Measurements from ENCODE around the gene RNF111.

The RNF111 gene

DNA sequence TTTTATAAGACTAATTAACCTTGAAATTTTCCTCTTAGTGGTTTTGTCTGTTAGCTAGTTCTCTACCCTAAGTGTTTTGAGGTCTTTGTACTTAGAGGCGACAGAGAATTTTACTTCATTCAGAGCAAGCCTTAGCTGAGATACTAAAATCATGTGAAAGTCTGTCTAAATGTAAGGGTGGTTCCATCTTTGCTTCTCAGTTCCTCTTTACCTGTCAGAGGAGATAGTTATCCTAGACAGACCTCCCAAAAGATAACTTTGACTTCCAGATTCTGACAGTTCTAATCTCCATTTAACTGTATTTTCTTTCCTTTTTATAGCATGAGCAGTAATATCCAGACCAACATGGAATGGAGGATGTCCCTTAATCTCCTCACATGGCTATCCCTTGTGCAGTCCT, 34.7 kb downstream of the RNF111 start:
- no peak for DNase-seq (ENCODE audit: low read depth)
- no peak overlapping the region for H3K4me3 ChIP-seq (ENCODE audit: control insufficient read depth, low read depth, low read length)
- TF ChIP-seq, protein P1, sequence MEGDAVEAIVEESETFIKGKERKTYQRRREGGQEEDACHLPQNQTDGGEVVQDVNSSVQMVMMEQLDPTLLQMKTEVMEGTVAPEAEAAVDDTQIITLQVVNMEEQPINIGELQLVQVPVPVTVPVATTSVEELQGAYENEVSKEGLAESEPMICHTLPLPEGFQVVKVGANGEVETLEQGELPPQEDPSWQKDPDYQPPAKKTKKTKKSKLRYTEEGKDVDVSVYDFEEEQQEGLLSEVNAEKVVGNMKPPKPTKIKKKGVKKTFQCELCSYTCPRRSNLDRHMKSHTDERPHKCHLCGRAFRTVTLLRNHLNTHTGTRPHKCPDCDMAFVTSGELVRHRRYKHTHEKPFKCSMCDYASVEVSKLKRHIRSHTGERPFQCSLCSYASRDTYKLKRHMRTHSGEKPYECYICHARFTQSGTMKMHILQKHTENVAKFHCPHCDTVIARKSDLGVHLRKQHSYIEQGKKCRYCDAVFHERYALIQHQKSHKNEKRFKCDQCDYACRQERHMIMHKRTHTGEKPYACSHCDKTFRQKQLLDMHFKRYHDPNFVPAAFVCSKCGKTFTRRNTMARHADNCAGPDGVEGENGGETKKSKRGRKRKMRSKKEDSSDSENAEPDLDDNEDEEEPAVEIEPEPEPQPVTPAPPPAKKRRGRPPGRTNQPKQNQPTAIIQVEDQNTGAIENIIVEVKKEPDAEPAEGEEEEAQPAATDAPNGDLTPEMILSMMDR (IDR thresholded peaks at IDR 0.05; ENCODE audit: control insufficient read depth, insufficient read depth, low read depth, low read length, missing control alignments) = no peak

- no peak overlapping the region for H3K4me3 ChIP-seq (ENCODE audit: control insufficient read depth, low read depth, low read length)
- TF ChIP-seq, protein P1 (IDR thresholded peaks at IDR 0.05; ENCODE audit: control insufficient read depth, insufficient read depth, low read depth, low read length, missing control alignments) = no peak
- no peak for DNase-seq (ENCODE audit: low read depth)
Measured at GRCh38 chr15:59026207-59026606, 38.7 kb downstream of the RNF111 start.

- TF ChIP-seq, protein P1 (IDR thresholded peaks at IDR 0.05; ENCODE audit: control insufficient read depth, insufficient read depth, low read depth, low read length, missing control alignments) = no peak
- no peak for DNase-seq (ENCODE audit: low read depth)
Measured at GRCh38 chr15:59028387-59028955, 41.0 kb downstream of the RNF111 start.

DNA sequence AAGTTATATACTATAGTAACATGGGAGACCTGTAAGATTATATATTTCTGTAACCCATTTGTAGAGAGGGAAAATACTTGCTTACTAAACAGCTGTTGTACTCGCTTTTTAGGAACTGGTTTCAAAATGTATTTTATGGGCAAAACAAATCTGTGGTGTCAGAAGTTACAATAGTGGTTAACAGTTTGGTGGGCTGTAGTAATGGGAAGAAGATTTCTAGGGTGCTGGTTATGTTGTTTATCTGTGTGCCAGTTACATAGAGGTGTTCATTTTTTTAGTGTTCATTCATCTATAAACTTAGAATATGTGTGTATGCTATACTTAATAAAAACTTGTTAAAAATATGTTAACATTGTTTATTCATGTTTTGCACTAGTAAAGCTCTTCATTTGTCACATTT, 42.1 kb downstream of the RNF111 start:
- TF ChIP-seq, protein P1 (IDR thresholded peaks at IDR 0.05; ENCODE audit: control insufficient read depth, insufficient read depth, low read depth, low read length, missing control alignments) = no peak
- no peak for DNase-seq (ENCODE audit: low read depth)
- no peak overlapping the region for H3K4me3 ChIP-seq (ENCODE audit: control insufficient read depth, low read depth, low read length)

More at GRCh38 chr15:59028387-59028955, 41.0 kb downstream of the RNF111 start:
- no peak overlapping the region for H3K4me3 ChIP-seq (ENCODE audit: control insufficient read depth, low read depth, low read length)

- no peak for DNase-seq (ENCODE audit: low read depth)
- TF ChIP-seq, protein P1 (IDR thresholded peaks at IDR 0.05; ENCODE audit: control insufficient read depth, insufficient read depth, low read depth, low read length, missing control alignments) = no peak
- no peak overlapping the region for H3K4me3 ChIP-seq (ENCODE audit: control insufficient read depth, low read depth, low read length)
Measured at GRCh38 chr15:59035201-59035600, 47.7 kb downstream of the RNF111 start.

DNA sequence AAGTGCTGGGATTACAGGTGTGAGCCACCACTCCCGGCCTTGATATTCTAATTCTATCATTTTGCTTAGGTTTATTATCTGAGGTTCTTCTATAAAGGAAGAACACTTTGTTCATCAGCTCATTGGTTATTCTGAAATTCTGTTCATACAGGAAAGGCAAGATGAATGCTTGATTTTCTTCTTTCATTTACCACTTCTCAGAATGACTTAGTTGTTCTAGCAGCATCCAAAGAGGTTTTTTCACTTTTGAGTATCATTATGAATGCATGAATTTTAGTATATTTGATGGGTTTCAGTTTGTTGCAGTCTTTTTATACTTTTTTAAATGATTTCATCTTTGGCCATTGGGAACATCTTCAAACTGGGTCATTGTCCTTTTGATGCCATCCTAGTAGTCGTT, 51.8 kb downstream of the RNF111 start:
- TF ChIP-seq, protein P1 (IDR thresholded peaks at IDR 0.05; ENCODE audit: control insufficient read depth, insufficient read depth, low read depth, low read length, missing control alignments) = no peak
- DNase-seq (ENCODE audit: low read depth) = no peak

DNA sequence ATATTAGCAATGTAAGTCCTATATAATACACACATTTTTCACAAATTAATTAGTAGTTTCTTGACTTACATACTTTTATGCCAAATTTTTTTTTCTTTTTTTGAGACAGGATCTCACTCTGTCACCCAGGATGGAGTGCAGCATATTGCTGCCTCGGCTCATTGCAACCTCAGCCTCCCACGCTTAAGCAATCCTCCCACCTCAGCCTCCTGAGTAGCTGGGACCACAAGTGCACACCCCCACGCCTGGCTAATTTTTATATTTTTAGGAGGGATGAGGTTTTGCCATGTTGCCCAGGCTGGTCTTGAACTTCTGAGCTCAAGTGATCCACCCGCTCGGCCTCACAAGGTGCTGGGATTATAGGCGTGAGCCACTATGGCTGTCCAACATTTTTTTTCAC, 54.6 kb downstream of the RNF111 start:
- H3K4me3 ChIP-seq (ENCODE audit: control insufficient read depth, low read depth, low read length) = no peak overlapping the region
- TF ChIP-seq, protein P1 (IDR thresholded peaks at IDR 0.05; ENCODE audit: control insufficient read depth, insufficient read depth, low read depth, low read length, missing control alignments) = no peak
- DNase-seq (ENCODE audit: low read depth) = no peak

More for the DNA sequence above, 51.8 kb downstream of the RNF111 start:
- H3K4me3 ChIP-seq (ENCODE audit: control insufficient read depth, low read depth, low read length) = no peak overlapping the region
